ENCODE measurements around the gene CHMP4B. TPM values are rescaled to one million over a fixed set of nuclear protein-coding genes. Genes with fewer than 3 reads are reported as not detected.

The CHMP4B gene
- total and polyA plus RNA-seq, 2 experiments from 2014 or later: 5.5 to 48.2 TPM

GRCh38 chr20:33869283-33869682 lies 58.1 kb downstream of the CHMP4B start:
- 75 to 78% methylated on average over 5 of the region's 5 CpGs for WGBS, 2 experiments (ENCODE audit: low coverage in 1 of 2, low lambda C conversion rate in 2 of 2, missing lambda C conversion rate in 2 of 2)
- no peak overlapping the region for H3K4me2 ChIP-seq (ENCODE audit: unreplicated experiment)

GRCh38 chr20:33871362-33871761 lies 60.2 kb downstream of the CHMP4B start:
- peak; percentile 13 for DNase-seq
- Histone ChIP-seq H3K9me2 (ENCODE audit: insufficient read depth) (no peaks in the 10 kb centered on the region), H3K27me3 (replicated peaks; ENCODE audit: insufficient read depth) (no peaks in the 10 kb centered on the region), H4K20me1 (ENCODE audit: insufficient read depth) (no peaks in the 10 kb centered on the region), H3K4me1 (ENCODE audit: insufficient read depth) (no peaks in the 10 kb centered on the region), H3K27ac (no peak overlapping the region), H3F3A (ENCODE audit: insufficient read depth) (no peaks in the 10 kb centered on the region), H3K9me3 (ENCODE audit: low read depth) (no peaks in the 10 kb centered on the region), H3K36me3 (ENCODE audit: low read depth) (no peaks in the 10 kb centered on the region), H3K4me2 (ENCODE audit: unreplicated experiment) (no peak overlapping the region), H2AFZ (no peak overlapping the region), H3K79me2 (ENCODE audit: insufficient read depth) (no peaks in the 10 kb centered on the region), H3K4me3 (no peak overlapping the region), H3K9ac (no peak overlapping the region)
- WGBS, 2 experiments (ENCODE audit: low coverage in 1 of 2, low lambda C conversion rate in 2 of 2, missing lambda C conversion rate in 2 of 2): 49 to 51% methylated on average over 12 of the region's 12 CpGs
- TF ChIP-seq EZH2 (IDR thresholded peaks at IDR 0.05; ENCODE audit: insufficient read depth, poor library complexity, severe bottlenecking): no peak
- no peak for TF ChIP-seq EZH2phosphoT487 (IDR thresholded peaks at IDR 0.05; ENCODE audit: insufficient read depth, low read depth)
- in situ Hi-C loops (cut with MboI): no loop called here

More at GRCh38 chr20:33869283-33869682, 58.1 kb downstream of the CHMP4B start:
- TF ChIP-seq EZH2phosphoT487 (IDR thresholded peaks at IDR 0.05; ENCODE audit: insufficient read depth, low read depth) (no peak), EZH2 (IDR thresholded peaks at IDR 0.05; ENCODE audit: insufficient read depth, poor library complexity, severe bottlenecking) (no peak)
- Histone ChIP-seq H3K4me3 (no peak overlapping the region), H3F3A (ENCODE audit: insufficient read depth) (no peaks in the 10 kb centered on the region), H4K20me1 (ENCODE audit: insufficient read depth) (no peaks in the 10 kb centered on the region), H3K27me3 (replicated peaks; ENCODE audit: insufficient read depth) (no peaks in the 10 kb centered on the region), H3K27ac (no peak overlapping the region), H2AFZ (no peak overlapping the region), H3K4me1 (ENCODE audit: insufficient read depth) (no peaks in the 10 kb centered on the region), H3K36me3 (ENCODE audit: low read depth) (no peaks in the 10 kb centered on the region), H3K79me2 (ENCODE audit: insufficient read depth) (no peaks in the 10 kb centered on the region), H3K9me3 (ENCODE audit: low read depth) (no peaks in the 10 kb centered on the region), H3K9ac (no peak overlapping the region), H3K9me2 (ENCODE audit: insufficient read depth) (no peaks in the 10 kb centered on the region)
- no peak for DNase-seq
- in situ Hi-C loops (cut with MboI): loop anchor here (10.0 kb wide), 1 partner anchor 206 kb away; no protein-coding TSS in a partner anchor

- Histone ChIP-seq H3K36me3 (ENCODE audit: low read depth) (no peaks in the 10 kb centered on the region), H3K4me1 (ENCODE audit: insufficient read depth) (no peaks in the 10 kb centered on the region), H3K27ac (no peak overlapping the region), H3K9me3 (ENCODE audit: low read depth) (no peaks in the 10 kb centered on the region), H3K9me2 (ENCODE audit: insufficient read depth) (no peaks in the 10 kb centered on the region), H3K27me3 (replicated peaks; ENCODE audit: insufficient read depth) (no peaks in the 10 kb centered on the region), H2AFZ (no peak overlapping the region), H4K20me1 (ENCODE audit: insufficient read depth) (no peaks in the 10 kb centered on the region), H3K4me3 (no peak overlapping the region), H3F3A (ENCODE audit: insufficient read depth) (no peaks in the 10 kb centered on the region), H3K9ac (no peak overlapping the region), H3K4me2 (ENCODE audit: unreplicated experiment) (no peak overlapping the region), H3K79me2 (ENCODE audit: insufficient read depth) (no peaks in the 10 kb centered on the region)
- in situ Hi-C loops (cut with MboI): no loop called here
- TF ChIP-seq EZH2phosphoT487 (IDR thresholded peaks at IDR 0.05; ENCODE audit: insufficient read depth, low read depth) (no peak), EZH2 (IDR thresholded peaks at IDR 0.05; ENCODE audit: insufficient read depth, poor library complexity, severe bottlenecking) (no peak)
- WGBS, 2 experiments (ENCODE audit: low coverage in 1 of 2, low lambda C conversion rate in 2 of 2, missing lambda C conversion rate in 2 of 2): 51 to 53% methylated on average over 7 of the region's 7 CpGs
- no peak for DNase-seq
Measured at GRCh38 chr20:33874129-33874528, 63.0 kb downstream of the CHMP4B start.

DNA sequence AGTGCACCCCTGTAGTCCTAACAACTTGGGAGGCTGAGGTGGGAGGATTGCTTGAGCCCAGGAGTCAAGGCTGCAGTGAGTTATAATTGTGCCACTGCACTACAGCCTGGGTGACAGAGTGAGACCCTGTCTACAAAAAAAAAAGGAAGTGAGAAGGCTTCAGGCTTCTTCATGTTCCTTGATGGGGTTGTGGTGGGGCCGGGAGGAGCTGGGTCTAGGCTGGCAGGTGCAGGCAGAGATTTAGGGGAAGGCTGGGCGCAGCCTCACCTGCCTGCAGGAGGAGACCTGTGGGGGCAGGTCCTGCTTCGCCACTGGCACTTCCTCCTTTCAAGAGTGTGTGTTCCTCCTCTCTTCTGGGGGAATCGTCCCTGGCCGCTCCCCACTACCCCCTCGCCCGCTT lies 63.9 kb downstream of the CHMP4B start:
- Histone ChIP-seq H3K36me3 (ENCODE audit: low read depth) (no peaks in the 10 kb centered on the region), H3K9me3 (ENCODE audit: low read depth) (no peaks in the 10 kb centered on the region), H2AFZ (no peak overlapping the region), H3K9ac (no peak overlapping the region), H3K4me2 (ENCODE audit: unreplicated experiment) (no peak overlapping the region), H3K79me2 (ENCODE audit: insufficient read depth) (no peaks in the 10 kb centered on the region), H3K4me3 (no peak overlapping the region), H3K27me3 (replicated peaks; ENCODE audit: insufficient read depth) (no peaks in the 10 kb centered on the region), H3K9me2 (ENCODE audit: insufficient read depth) (no peaks in the 10 kb centered on the region), H3K27ac (no peak overlapping the region), H3K4me1 (ENCODE audit: insufficient read depth) (no peaks in the 10 kb centered on the region), H4K20me1 (ENCODE audit: insufficient read depth) (no peaks in the 10 kb centered on the region), H3F3A (ENCODE audit: insufficient read depth) (no peaks in the 10 kb centered on the region)
- 55 to 64% methylated on average over 7 of the region's 7 CpGs for WGBS, 2 experiments (ENCODE audit: low coverage in 1 of 2, low lambda C conversion rate in 2 of 2, missing lambda C conversion rate in 2 of 2)
- in situ Hi-C loops (cut with MboI): no loop called here
- DNase-seq: no peak
- TF ChIP-seq EZH2 (IDR thresholded peaks at IDR 0.05; ENCODE audit: insufficient read depth, poor library complexity, severe bottlenecking) (no peak), EZH2phosphoT487 (IDR thresholded peaks at IDR 0.05; ENCODE audit: insufficient read depth, low read depth) (no peak)

DNA sequence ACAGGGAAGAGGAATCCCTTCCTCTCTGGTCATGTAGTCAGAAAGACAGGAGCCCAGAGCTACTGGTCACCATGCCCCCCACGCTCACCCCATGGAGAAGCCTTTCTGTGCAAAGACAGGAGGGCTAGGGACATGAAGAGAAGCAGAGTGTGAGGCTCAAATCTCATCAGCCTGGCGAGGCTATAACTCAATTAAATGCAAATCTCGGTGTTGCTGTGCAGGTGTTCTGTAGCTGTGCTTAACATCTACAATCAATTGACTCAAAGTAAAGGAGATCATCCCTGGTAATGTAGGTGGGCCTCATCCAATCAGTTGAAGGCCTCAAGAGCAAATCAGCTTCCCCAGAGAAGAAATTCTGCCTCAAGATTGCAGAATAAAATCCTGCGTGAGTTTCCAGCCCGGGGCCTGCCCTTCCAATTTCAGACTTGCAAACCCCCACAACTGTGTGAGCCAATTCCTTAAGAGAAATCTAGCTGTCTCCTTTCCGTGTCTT lies 64.4 kb downstream of the CHMP4B start:
- Histone ChIP-seq H3K4me1 (ENCODE audit: insufficient read depth) (no peaks in the 10 kb centered on the region), H3K79me2 (ENCODE audit: insufficient read depth) (no peaks in the 10 kb centered on the region), H3K9ac (no peak overlapping the region), H2AFZ (no peak overlapping the region), H3K9me2 (ENCODE audit: insufficient read depth) (no peaks in the 10 kb centered on the region), H3K4me2 (ENCODE audit: unreplicated experiment) (no peak overlapping the region), H3K36me3 (ENCODE audit: low read depth) (no peaks in the 10 kb centered on the region), H3K4me3 (no peak overlapping the region), H3F3A (ENCODE audit: insufficient read depth) (no peaks in the 10 kb centered on the region), H4K20me1 (ENCODE audit: insufficient read depth) (no peaks in the 10 kb centered on the region), H3K27me3 (replicated peaks; ENCODE audit: insufficient read depth) (no peaks in the 10 kb centered on the region), H3K27ac (no peak overlapping the region), H3K9me3 (ENCODE audit: low read depth) (no peaks in the 10 kb centered on the region)
- no peak for TF ChIP-seq EZH2 (IDR thresholded peaks at IDR 0.05; ENCODE audit: insufficient read depth, poor library complexity, severe bottlenecking)
- no peak for TF ChIP-seq EZH2phosphoT487 (IDR thresholded peaks at IDR 0.05; ENCODE audit: insufficient read depth, low read depth)
- in situ Hi-C loops (cut with MboI): no loop called here
- no peak for DNase-seq
- 66 to 70% methylated on average over 6 of the region's 6 CpGs for WGBS, 2 experiments (ENCODE audit: low coverage in 1 of 2, low lambda C conversion rate in 2 of 2, missing lambda C conversion rate in 2 of 2)
